DMS53 treated with DMSO at 0.1 percent for 48 hours (cell line): Measurements from ENCODE around the gene MYCBPAP.

Experiments used
- DNase-seq: peaks from one replicate; lab custom pipeline; 2025; ENCODE audit not compliant: unreplicated experiment; lab: John Stamatoyannopoulos, UW

Gene MYCBPAP, protein sequence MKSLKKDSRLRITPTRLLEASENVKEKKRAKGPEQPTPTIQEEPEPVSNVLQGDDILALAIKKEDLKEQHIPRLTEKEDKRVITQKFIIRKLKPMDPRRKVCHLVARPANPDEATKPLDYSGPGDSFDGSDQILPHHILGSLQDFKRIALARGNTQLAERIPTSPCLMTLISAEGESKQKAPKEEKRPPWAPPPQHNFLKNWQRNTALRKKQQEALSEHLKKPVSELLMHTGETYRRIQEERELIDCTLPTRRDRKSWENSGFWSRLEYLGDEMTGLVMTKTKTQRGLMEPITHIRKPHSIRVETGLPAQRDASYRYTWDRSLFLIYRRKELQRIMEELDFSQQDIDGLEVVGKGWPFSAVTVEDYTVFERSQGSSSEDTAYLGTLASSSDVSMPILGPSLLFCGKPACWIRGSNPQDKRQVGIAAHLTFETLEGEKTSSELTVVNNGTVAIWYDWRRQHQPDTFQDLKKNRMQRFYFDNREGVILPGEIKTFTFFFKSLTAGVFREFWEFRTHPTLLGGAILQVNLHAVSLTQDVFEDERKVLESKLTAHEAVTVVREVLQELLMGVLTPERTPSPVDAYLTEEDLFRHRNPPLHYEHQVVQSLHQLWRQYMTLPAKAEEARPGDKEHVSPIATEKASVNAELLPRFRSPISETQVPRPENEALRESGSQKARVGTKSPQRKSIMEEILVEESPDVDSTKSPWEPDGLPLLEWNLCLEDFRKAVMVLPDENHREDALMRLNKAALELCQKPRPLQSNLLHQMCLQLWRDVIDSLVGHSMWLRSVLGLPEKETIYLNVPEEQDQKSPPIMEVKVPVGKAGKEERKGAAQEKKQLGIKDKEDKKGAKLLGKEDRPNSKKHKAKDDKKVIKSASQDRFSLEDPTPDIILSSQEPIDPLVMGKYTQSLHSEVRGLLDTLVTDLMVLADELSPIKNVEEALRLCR

DNA sequence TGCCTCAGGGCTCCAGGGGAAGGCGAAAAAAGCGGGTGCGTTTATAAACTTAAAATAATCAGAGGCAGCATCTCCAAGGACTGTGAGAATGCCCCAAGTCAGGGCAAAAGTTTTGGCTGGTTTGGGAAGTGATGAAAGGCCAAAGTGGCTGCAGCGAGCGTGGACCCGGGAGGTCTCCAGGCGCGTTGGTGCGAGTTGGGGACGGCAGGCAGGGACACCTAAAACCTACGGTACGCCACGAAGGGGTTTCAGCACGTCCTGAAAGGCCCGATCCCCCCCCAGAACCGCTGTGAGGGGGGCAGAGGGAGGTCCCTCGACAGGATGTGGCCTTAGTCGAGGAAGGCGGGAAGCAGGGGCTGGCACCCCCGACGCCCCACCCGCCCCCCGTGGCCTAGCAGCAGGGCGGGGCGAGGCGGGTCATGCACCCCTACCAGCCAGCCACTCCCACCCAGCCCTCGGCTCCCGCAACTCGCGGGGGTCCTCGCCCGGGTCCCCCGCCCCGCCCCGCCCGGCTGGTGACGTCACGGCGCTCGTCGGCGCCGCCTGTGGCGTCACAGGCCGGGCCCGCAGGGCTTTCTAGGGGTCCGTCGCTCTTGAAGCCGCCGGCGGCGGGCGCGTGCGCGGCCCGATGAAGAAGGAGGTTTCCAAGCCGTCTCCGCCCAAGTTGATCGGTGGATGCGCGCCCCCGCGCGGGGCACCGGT lies at the start of gene MYCBPAP:
Gene MYCBPAP, plus strand, starts transcription at position 569 of the 702 bp plus-strand sequence. CDS start 236 bp downstream, outside the sequence.
- DNase-seq, result peak; percentile 85

DNA sequence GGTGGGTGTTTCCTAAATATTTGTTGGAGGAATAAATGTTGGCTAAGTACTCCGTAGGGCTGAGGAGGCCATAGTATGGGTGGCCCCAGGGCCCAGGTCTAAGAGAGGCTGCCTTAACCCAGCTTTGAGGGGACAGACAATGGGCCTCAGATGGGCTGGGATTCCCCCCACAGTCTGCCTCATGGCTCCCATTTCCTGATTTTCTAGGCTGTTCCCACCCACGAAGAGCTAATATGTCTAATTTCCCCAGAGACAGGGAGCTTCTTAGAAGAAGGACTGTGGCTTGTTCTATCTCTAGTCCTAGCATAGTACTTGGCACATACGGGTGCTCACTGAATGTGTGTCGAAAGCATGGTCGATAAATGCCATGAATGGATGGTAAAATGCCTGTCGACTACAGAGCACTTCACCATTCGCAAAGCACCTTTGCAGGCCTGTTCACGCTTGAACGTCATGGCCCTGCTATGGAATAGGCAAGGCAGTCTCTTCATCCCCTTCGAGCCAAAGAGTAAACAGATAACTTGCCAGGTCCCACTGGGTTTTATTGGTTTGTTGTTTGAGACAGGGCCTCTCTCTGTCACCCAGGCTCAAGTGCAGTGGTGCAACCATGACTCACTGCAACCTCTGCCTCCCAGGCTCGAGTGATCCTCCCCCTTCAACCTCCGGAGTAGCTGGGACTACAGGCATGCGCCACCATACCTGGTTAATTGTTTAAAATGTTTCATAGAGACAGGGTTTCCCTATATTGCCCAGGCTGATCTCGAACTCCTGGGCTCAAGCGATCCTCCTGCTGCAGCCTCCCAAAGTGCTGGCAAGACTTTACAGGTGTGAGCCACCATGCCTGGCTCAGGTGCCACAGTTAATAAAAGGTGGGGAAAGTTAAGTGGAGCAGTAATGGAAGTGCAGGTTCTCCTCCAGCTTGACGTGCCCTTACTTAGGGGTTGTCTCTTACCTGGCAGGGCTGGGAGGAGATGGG lies 49.2 kb upstream of the MYCBPAP start:
- DNase-seq, result peak; percentile 85

DNA sequence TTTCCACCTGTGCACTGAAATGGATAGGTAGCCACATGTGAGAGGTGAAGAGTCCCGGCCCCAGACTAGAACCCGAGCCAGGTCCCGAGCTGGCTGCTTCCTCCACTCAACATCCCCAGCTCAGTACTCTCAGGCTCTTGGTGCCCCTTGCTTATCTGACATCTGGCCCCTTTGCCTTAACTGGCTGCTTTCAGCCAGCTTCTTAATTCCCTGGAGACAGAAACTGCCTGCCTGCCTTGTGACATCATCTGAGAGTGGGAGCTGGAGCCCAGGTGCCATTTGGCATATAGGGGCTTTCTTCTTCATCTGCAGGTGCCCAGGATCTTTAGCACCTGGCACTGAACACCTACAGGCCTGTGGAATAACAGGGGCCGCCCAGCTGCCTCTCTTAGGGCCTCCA lies 48.5 kb upstream of the MYCBPAP start:
- DNase-seq, result no peak

DNA sequence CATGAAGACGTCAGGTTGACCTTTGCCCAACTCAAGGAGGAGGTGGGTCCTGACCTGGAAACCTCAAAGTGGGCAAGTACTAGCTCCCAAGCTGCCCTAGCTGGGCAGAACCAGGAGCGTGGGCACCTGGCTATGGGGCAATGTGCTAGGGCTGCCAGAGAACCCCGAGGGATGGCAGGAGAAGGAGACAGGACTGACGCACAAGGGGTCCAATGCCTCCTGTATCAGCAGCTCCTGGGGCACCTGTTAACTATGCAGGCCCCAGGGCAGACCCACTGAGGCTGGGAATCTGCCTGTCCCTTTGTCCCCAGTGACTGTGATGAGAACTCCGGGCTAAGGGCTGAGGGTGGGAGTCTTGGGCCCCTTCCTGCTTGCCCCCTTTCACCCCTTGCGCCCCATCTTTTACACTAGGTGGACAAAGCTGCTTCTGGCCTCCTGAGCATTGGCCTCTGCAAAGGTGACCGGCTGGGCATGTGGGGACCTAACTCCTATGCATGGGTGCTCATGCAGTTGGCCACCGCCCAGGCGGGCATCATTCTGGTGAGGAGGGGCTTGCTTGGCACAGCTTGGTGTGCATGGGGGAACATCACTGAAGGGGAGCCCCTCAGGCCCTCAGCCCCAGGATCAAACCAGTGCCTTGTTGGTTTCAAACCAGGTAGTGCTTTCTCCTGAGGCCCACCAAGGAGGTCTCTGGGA lies 47.3 kb upstream of the MYCBPAP start:
- no peak for DNase-seq

DNA sequence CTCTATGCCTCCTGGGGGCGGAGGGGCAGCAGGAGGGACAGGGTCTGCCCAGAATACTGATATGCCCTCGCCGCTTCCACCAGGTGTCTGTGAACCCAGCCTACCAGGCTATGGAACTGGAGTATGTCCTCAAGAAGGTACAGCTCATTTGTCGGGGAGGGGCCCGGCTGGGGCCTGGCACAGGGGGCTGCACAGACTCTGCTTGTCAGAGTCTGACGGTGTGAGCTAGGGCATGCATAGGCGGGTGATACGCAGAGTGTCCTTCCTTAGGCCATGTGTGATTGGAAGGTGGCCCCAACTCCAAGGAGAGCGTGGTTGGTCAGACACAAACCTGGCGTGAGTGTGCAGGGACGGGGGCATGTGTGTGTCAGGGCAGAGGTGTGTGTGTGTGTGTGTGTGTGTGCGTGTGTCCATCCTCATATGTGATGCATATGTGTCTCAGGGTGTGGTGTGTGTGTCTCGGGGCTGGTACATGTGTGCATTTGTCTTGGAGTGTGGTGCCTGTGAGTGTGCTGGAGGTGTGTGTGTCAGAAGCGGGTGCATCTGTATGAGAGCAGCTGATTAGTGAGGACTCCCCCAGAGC lies 46.6 kb upstream of the MYCBPAP start:
- no peak for DNase-seq

DNA sequence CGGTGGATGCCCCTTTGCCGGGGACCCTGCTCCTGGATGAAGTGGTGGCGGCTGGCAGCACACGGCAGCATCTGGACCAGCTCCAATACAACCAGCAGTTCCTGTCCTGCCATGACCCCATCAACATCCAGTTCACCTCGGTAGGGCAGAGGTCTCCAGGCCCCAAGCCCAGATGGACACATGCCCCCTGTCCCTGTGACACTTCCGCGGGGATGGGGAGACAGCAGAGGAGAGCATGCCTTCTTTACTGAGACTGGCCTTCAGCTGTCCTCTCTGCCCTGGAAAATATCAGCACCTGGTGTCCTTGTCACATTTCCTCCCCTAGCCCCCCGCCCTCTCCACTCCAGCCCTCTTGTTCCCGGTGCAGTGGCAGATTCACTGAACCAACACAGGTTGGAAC lies 45.8 kb upstream of the MYCBPAP start:
- DNase-seq, result no peak

DNA sequence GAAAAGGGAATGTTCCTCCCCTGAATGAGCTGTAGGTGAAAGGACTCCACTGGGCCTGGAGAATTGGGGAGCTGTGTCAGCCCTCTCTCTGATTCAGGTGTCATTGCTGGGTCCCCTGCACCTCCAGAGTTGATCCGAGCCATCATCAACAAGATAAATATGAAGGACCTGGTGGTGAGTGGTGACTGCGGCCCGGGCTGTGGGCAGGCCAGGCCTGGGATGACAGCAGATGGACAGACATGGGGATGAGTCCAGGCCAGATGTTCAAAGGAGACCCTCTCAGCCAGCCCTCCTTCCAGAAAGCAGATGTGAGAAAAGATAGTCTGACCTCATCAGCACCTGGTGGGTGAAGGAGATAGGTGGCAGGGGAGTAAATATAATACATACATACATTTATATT lies 44.1 kb upstream of the MYCBPAP start:
- no peak for DNase-seq

DNA sequence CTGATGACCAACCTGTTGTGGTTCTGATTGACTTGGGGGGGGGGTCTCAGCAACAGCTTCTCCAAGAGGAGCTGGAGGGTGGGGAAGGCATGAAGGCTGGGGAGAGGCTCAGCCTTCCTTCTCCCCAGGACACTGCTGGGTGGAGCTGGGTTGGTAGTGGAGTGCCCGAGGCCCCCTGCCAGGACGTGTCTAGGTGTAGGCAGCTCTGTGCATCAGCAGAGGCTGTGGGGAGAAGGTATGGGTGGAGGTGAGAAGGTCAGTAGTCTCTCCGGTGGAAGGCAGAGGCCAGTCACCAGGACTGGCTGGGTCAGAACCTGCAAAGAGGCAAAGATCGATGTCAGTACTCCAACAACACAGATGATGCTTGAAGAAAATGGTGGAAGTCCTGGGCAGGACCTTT lies 43.5 kb upstream of the MYCBPAP start:
- DNase-seq, result no peak

DNA sequence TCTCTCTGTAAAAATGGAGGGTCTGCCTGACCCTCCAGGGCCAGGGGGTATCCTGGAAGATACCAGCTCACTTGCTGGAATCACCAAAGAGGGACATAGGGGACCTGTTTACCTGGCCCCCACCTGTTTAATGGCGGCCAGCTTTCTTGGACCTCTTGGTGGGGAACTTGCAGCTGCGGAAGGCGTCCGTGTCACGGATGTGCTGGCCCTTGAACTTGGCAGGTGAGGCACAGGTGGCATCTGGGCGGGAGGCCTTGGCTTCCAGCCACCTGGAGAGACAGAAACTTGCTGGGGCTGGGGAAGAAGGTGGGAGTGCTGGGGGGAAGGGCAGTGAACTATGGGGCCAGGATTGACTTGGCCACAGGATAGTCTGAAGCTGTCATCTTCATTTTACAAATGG lies 43.1 kb upstream of the MYCBPAP start:
- DNase-seq, result no peak

DNA sequence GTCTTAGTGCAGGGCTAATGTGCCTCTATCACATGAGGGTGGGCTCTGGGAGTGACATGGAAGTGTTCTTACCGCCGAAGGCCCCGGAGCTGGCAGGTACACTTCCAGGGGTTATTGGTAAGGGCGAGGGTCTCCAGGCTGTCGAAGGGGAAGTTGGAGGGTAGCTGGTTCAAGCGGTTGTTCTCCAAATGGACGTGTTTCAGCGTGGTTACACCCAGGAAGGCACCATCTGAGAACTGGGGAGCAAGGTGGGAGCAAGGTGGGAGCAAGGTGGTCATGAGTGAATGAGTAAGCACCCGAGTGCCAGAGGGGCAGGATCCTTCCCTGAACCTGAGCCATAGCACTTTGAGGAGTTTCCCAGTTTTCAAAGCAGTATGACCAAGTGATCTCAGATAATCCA lies 42.6 kb upstream of the MYCBPAP start:
- no peak for DNase-seq

DNA sequence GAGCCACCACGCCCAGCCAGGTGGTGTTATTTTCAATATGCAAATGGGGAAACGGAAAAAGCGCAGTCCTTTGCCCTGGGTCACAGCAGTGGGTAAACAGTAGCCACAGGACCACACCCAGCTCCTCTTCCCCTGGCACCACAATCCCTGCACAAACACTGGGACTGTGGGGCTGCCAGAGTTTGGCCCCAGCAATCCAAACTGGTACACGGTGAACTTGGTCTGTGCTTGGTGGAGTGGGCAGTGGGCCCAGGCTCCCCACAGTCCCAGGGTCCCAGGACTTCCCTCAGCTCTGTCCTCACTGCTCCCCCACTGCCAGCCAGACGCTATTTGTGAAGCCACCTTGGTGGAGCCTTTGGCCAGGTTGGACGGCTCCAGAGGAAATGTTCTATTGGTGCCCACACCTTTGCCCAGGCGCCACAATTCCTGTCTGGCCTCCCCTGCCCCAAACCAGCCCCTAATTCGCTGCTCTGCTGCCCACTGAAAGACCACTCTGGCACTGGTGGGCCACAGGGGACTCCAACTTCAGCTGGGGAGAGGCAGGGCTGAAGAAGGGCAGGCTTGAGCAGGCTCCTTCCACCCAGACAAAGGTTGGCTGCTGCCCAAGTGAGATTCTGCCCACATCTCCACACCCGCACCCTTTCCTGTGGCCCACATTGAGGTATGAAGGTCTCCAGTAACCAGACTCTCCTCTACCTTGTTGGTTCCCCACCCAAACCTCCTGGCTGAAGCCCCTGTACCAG lies 41.7 kb upstream of the MYCBPAP start:
- DNase-seq, result peak; percentile 31

DNA sequence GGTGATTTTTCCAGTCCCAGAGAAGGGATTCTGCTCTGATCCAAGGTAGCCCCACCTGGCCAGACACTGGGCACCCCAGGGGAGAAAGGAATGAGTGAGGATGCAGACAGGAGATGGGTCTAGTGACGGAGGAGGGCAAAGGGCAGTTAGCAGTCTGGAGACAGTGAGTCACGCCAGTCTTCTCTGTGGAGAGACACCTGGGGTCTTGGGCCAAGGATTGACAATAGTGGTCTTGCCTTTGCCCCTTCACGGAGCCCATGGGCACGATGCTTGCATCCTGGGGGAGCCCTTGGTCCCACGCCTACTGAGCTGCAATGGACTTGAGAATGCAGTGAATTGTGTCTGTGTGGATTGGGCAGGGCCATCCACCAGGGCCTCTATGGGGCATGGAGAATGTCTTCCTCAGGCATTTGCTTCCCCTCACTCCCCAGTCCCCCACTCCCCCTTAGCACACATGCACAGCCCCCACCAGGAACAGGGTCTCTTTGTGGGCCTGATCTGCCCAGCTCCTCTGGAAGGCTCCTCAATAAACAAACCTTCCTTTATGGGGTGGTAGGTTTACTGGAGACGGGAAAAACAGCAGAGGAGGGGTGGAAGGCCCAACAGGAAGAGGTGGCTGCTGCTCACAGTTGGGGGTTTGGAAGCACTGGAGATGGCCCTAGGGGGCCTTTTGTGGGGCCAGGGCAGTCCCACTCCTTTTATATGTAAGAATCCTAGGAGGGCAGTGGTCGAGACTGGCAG lies 41.0 kb upstream of the MYCBPAP start:
- no peak for DNase-seq

DNA sequence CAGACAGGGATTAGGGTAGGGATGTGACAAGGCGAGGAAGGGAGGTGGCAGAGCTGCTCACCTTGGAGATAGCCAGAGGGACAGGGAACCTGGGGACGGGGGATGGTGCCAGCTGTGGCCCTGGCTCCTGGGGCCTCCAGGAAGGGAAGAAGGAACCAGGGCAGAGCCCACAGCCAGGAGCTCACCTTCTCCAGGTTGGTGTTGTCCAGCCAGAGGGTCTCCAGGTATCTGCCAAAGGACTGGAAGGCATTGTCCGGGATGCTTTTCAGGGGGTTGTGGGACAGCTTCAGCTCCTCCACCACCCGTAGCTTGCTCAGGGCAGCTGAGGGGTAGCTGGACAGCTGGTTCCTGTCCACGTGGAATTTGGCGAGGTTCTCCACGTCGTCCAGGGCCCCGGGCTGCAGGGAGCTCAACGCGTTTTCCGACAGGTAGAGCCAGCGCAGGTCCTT lies 40.4 kb upstream of the MYCBPAP start:
- no peak for DNase-seq

DNA sequence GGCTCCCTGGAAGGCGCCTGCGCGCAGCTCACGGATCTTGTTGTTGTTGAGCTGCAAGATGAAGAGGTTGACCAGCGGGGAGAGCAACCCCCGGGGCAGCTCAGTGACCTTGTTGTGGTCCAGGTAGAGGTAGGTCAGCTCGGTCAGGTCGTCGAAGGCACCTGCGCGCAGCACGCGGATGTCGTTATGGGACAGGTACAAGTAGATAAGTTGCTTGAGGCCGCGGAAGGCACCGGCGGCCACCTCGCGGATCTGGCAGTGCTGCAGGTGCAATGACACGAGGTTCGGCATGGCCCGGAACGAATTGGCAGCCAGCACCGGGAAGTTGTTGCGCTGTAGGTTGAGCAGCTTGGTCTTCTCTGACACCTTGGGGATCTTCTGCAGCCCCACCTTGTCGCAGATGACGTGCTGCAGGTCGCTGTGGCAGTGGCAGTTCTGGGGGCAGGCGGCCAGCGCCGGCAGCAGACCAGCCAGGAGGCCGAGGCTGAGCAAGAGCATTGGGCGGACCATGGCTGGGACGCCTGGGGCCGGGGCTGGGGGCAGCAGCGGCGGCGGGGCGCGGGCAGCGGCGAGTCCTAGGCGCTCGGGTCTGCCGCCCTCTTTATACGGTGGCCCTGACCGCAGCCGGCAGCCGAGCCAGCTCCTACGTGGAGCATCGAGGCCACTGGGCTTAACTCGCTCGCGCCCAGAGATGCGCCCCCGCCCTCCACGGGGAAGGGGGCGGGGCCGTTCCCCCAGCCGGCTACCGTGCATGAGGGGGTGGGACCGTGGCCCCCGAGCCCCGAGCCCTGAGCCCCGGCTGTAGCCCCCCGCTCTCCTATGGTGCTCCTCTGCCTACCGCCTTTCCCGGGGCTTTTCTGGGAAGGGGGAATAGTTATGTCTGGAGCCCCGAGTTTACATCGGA lies 39.7 kb upstream of the MYCBPAP start, which contains the start of gene CHAD:
Gene CHAD, minus strand, starts transcription at position 577 of the 904 bp plus-strand sequence. Its CDS starts 67 bp downstream, at position 510.
- DNase-seq, result no peak

DNA sequence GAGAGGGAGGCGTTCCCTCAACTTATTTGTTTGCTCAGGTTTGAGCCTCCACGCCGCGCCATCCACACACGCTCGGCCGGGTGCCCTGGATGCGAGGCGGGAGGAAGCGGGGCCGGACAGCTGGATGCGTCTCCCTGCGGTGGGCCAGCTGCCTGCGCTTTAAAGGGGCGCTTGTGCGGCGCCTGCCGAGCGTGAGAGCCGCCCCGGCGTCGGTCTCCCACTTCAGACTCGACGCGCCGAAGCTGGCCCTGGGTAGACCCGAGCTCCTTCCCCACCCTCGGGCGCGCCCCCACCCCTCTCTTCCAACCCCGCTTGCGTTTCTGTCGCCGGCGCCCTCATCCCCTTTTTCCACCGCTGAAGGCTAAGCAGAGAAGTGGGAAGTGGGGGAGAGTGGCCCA lies 39.0 kb upstream of the MYCBPAP start:
- DNase-seq, result no peak

DNA sequence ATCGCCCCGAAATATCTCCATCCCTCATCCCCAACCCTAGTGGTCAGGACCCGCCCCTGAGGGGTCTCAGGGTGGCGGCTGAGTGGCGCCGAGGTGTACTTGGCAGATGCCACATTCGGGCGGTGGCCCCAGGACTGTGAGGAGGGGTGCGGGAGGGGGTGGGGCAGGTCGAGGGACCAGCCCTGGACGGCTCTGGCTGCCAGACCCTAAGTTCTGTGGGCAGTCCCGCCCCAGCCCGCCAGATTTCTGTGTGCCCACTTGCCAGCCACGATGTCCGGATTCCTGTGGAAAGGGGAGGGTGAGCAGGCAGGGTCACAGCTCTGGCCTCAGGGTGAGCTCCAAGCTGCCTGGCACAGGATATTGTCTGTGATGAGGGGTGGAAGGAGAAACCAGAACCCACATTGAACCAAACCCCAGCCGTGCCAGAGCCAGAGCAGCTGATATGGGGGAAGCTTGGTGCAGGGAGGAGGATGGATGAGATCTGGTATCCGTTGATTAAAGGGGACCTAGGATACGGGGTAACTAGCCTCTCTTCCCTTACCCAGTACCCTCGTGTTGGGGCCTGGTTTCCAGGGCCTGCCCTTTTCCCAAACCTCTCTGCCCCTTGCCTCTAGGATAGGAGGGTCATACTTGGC lies 38.5 kb upstream of the MYCBPAP start:
- DNase-seq, result no peak
